Stimulated activated CD4-positive, alpha-beta T cell treated with anti-CD3 and anti-CD28 coated beads, Interleukin-2, amount 100 ng/mL, for 24 hours (primary cell): ENCODE measurements around the gene GALNT10.

Experiments
- DNase-seq, 2 donors: peaks; one replicate each; pipeline ENCODE4 v3.0.0-alpha.2; 2020

Gene GALNT10

DNA sequence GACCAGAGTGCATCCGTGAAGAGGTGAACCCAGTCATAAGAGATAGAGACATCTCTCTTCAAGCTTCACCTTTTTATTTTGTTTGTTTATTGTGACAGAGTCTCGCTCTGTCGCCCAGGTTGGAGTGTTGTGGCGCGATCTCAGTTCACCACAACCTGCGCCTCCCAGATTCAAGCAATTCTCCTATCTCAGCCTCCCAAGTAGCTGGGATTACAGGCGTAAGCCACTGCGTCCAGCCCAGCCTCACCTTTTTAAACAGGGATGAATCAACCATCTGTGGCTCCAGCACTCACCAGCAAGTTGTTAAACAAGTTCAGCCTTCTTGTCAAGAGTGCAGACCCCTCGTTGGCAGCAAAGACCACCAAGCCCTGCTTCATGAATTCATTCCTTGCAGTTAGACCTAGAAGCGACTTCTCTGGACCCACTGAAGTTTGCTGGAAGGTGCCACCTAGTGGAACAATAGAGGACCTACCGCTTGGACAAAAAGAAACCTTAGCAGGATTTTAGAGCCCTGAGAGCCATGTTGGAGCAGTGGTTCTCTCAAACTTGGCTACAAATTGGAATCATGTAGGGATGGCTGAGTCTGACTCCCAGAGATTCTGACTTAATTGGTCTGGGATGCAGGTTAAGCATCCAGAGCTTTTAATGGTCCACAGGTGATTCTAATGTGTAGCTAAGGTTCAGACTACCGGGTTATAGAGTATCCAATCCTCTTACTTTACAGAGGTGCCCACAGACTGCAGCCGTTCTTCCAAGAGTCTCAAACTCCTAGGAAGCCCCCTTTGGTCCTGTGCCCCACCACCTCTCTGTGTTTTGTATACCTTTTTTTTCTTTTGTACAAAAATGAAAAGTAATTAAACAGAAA, 10.5 kb upstream of the GALNT10 start:
- peak in 1 of 2 donors; percentile 38 for DNase-seq

DNA sequence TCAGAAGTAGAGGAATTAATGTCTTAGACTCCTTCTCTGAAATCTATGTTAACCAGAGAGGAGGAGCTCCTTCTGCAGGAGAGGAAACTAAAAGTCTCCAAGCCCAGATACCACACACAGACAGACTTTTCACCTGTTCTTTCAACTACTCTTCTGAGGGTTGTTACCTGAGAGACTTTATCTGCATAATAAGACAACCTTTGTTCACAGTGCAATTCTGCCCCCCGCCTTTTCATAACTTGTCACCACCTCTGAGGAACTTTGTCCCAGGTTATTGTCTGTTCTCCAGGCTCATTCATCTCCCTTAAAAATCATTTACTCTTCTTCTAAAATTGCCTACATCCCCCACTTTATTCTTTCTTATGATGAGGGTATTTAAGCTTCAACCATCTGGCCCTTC, 9.4 kb upstream of the GALNT10 start:
- DNase-seq = no peak

DNA sequence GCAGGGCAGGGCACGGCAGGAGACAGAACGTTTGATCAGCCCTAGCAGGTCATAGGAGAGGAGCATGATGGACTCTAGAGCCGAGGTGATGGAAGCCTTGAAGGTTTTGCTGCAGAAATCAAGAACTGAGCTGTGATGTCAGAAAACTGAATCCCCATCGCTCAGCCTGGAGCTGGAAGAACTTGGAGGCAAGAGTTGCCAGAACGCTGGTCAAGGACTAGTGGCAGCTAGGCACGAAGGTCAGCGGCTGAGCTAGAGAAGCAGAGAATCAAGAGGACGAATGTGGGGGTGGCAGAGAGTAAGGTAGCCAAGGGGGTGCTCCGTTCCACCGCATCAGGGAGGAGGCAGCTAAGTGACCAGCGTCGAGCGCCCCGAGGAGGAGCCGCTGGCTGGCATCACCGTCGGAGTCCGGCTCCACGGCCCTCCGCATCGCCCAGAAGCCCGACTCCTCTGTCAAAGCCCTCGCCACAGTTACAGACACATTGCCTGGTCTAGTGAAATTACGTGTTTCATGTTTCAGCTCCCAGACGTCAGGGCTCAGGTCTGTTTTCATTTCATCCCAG, 1.2 kb upstream of the GALNT10 start:
- DNase-seq = no peak

DNA sequence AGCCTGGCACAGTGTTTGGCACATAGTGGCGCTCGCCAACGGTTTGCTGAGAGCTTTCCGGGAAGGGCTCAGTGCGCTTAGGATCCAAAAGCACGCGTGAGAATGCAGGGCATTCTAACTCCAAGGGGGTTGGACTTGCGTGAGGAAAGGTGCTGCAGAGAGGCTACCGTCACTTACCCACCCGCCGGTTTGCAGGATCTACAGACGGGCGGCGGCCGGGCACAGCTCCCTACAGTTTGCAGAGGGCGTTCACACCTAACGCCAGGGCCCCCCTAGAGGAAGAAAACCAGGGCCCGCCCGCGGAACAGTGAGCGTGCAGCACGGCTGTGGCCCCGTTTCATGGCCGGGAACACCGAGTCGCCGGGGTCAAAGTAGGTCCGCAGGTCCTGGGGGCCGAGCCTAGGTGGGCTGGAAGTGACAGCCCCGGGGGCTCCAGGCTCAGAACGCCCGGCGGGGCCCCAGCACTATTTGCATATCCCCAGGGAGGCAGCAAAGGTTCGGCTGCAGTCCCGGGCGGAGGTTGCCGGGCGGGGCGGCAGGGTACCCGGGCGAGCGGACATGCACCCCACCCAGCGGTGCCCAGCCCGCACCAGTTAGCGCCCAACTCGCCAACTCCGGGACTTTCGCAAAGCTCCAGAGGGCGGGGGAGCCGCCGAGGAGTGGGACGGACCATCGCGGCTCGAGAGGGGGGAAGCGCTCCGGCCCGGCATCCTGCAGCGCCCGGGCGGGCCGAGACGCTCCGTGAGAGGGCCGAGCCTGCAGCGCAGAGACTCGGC, 526 bp upstream of the GALNT10 start:
- DNase-seq = peak; percentile 76 to 81

DNA sequence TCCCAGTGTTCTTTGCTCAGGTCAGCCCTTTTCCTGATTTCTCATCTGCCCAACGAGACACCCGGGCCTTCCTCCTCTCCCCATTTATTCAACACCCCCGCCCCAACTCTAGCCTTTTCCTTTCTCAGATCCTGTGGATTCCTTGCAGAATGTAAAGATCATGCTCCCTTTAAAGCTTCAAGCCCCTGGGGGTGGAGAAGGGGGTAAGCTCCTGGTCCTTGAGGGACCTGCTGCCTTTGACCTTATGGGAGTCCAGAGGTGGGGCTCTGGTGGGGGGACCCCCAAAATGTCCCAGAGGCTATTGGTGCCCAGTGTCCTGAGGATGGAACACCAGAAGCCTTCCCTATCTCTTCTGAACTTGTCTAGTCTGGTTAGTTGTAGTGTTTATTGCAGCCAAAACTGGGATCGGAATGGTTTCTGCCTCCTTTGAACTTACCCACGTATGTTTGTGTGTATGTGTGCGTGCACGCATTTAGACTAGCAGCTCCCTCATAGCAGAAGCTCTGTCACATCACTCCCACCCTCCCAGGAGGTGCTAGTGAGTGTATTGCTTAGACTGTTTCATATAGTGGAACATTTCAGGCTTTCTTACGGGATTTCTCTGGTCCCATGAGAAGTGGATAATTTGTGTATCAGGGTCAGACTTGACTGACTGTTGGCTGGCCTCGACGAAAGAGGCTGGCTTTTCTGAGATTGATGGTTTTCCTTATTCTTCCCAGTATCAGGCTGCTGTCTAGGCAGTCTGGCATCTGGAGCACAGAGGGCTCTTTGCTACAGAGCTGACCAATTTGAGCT, 1.1 kb downstream of the GALNT10 start:
- peak in 1 of 2 donors; percentile 39 for DNase-seq

DNA sequence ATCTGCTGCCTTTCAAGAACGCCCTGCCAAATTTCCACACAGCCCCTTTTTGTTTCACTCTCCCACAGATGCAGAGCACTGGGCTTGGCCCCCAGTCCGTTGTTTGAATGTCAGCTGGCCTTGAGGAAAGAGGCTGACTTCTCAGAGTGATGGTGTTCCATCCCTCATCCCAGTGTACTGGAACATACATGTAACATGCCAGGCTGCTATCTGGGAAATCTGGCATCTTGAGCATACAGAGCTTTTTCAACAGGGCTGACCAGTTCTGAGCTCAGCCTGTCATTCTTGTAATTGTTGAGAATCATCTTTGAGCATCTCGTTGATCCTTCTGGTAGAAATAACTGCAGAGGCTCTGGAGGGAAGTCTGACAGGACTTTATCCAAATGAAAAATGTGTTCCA, 2.8 kb downstream of the GALNT10 start:
- DNase-seq = no peak

DNA sequence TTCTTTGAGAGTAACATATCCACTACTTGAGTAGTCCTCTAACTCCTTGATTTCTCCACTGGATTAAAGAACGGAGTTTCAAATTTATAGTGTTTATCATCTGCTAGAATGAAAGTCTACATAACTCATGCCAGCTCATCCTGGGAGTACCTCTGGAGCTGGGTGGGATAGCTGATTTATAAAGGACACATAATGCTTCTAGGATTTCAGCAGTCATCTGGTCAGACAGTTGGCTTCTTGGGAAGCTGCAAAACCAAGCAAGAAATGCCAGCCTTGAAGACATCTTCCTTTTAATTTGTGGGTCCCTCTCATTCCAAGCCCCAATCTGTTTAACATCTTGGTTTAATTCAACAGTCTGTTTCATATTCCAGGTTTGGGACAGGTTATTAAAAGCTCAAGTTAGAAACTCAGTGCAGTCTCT, 3.2 kb downstream of the GALNT10 start:
- DNase-seq = no peak

DNA sequence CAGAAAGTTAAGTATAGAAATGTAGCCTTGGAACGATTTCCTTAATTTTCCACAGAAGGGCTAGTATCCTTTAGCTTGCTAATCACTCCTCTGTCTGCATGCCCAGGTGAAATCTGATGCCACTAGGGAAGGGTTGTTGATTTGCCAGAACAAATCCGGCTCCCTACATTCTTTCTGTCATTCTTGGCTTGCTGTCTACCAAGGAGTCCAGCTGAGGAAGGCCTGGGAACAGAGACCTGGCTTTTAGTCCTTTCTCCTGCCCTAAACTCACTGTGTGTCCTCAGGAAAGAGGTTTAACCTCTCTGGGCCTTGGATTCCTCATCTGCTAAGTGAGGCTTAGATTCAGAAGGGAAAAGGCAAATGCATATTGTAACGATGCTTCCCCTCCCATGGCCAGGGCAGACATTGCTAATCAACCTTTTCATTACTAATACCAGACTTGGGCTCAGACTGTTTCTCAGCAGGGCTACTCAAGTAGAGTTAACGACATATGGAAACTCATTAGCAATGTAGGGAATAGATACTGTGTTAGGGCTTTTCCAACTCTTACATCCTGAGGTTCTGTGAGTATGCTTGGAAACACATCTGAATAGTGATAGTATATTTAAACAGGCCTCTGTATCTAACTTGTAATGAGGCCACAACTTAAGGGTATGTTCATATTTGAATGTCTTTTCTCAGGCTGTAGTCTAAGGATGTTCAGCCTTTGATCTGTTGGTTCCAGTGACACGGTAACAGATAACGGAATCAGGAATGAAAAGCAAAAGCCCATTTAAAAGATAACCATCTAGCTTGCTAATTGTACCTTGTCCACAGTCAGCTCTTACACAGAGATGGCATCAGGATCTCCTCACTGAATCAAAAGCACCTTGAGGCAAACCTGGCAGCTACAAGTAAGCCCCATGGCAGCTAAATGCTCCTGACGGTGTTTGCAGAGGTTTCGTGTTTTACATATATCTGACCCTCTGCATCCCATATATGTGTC, 4.1 kb downstream of the GALNT10 start:
- no peak for DNase-seq

DNA sequence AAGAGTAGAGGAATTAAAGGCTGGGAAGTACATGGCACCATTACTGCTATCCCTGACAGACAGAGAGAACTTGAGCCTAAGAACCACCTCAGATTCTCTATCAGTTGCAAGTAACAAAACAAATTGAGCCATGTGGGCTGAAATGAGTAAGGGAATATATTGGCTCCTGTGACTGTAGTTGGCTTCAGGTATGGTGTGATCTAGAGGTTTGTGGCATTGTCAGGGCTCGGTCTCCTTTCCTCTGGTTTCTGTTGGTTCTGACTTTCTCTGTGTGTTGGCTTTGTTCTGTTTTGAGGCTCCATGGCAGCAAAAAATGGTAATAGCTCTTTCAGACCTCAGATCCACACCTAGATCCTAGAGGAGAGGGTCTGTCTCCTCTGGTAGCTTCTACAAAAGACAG, 5.7 kb downstream of the GALNT10 start:
- DNase-seq = no peak

DNA sequence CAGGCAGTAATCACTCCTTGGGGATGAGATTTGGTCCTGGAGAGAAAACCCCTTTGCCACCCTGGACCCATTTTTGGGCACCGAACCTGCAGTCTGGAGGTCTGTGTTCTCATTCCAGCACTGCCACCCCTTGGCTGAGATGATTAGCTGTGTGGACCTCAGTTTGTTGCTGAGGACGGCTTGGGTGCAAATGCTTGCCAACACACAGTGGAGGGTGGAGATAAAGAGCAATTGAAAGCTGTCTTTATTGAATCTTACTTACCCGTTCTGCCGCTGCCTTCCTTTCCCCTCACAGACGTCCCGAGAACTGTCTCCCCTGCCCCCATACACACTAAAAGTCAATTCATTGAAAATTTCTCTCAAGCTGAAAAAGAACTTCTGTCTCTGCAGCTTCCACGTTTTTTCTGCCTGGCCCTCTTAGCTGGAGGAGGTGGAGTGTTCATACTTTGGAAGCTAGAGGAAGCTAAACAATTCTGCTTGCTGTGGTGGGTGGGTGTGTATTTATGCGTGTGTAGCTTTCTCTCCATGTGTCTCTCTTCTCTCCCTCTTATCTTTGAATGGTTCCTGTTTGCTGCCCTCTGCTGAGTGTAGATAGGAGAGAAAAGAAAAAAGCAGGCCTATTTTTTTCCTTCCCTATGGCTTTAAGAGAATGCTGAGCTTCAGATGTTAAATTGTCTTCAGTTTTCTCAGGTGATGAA, 6.6 kb downstream of the GALNT10 start:
- DNase-seq = no peak

DNA sequence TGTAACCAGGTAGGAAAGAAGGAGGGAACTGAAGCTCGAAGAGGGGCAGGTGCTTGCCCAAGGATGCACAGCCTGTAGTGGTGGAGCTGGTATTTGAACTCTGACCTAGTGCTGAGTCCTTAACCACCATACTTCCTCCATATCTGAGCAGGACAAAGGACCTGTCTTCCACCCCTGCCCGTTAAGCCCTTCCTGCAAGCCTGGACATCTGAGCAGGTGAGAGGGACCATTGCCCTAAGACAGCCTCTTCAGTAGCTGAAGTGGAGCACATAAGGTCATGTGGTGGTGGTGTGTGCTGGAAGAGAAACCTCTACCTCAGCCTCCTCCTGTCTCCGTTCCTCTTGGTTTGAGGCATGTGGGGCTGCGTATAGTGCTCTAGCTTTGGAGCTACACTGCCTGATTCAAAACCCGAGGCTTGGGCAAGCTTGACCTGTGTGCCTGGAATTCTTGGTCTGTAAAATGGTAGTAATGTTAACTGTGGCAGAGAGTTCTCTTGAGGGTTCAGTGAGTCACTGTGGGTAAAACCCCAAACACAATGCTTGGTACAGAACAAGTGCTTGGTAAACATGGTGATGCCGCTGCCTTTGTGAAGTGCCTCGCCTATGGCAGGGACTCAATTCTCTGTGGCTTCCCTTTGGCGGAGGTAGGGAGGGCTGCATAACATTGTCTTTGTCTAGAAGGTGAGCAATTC, 7.4 kb downstream of the GALNT10 start:
- peak; percentile 59 to 64 for DNase-seq

DNA sequence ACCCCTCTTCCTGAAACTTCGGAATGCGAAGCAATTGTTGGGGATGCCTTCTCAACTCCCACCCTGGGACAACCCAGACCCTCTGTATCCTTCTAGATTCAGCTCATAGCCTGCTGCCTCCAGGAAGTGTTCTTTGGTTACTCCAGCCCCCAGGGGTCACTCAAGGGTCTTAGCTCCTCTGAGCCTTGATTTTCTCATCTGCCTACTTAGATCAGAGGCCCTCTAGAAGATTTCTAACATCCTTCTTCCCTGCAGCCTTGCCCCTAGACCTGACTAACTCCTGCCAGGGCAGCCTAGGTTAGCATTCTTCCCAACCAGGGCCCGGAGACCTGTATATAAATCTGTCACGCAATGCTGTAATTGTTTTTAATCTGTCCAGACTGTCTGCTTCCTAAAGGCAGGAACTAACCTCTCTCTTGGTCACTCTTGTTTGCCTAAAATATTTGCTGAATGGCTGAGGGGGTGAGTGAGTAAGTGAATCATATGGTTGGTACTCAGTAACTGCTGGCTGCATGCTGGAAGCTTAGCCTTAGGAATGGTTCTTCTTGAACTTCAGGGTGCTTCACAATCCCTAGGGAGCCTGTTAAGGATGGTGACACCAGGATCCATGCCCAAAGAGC, 8.2 kb downstream of the GALNT10 start:
- no peak for DNase-seq

DNA sequence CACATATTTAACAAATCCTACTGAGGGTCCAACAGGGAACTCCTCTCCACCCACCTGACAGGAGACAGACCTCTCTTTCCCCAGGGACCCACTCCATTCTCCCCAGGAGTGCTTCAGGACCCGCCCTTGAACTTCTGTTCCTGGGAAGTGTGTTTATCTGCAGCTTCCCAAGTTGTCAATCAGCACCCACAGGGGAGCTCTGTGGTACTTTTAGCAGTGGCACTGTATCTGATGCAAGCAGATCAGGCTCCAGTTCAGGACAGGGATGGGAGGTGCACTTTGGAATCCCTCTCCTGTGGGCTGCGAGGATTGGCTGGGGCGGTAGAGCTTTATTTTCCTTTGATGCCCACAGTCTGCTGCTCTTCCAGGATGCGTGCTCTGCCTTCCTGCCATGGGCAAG, 8.7 kb downstream of the GALNT10 start:
- no peak for DNase-seq

DNA sequence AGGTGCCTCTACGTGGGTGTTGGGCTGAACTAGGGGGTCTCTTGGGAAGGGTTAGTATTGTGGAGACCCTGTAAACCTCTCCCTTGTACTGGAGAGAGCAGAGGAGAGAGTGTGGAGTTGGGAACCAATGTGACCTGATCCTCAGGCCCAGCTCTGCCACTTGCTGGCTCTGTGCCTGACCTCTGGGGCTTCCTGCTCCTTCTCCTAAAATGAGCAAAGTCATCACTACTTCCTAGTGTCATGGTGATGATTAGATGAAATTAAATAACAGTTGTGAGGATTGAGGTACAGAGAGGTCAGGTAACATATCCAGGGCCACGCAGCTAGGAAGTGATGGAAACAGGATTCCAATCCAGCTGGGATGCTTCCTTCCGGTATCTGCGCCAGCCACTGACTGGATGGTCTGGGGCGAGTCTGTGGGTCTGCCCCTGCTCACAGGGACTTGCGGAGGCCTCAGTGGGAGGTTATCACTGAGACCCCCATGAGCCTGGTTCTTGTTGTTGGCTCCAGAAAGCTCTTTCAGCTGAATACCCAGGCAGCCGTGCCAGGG, 9.2 kb downstream of the GALNT10 start:
- no peak for DNase-seq

DNA sequence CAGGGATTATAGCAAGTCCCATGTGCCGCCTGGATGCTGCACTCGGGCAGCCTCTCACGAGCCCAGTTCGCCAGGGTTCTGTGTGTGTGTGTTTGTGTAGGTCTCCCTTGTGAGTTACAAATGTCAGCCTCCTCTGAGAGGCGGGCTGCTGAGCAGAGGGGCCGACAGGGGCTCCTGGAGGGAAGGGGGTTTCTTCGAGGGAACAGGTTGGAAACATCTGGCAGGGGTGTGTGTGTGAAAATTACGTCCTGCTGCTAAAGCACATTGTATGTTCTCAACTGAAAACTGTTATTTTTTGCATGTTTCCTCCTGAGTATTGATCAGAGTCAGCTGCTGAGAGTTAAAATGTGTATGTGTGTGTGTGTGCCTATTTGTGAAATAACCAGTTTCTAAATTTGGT, 9.7 kb downstream of the GALNT10 start:
- DNase-seq = no peak

DNA sequence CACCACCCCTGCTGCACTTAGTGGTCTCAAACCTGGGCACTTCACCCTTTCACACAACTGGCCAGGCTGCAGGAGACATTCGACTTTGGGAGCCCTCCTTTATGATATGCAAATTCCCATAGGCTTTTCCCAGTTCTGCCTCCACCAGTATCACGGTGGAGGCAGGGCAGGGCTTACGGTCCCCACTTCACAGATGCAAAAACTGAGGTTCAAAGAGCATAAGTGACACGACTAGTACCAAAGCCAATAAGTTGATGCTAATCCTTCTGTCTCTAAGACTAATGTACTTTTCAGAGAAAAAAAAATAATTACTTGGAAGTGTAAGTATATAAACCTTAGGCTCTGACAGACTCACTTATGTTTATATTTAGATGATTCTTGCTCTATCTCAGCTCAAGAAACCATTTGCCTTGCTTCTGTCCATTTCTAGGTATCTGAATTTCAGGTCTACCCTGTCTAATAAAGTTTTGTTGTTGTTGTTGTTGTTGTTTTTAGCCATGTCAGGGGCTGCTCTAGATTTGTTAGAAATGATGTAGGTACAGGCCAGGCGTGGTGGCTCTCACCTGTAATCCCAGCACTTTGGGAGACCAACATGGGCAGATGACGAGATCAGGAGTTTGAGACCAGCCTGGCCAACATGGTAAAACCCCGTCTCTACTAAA, 10.7 kb downstream of the GALNT10 start:
- no peak for DNase-seq

DNA sequence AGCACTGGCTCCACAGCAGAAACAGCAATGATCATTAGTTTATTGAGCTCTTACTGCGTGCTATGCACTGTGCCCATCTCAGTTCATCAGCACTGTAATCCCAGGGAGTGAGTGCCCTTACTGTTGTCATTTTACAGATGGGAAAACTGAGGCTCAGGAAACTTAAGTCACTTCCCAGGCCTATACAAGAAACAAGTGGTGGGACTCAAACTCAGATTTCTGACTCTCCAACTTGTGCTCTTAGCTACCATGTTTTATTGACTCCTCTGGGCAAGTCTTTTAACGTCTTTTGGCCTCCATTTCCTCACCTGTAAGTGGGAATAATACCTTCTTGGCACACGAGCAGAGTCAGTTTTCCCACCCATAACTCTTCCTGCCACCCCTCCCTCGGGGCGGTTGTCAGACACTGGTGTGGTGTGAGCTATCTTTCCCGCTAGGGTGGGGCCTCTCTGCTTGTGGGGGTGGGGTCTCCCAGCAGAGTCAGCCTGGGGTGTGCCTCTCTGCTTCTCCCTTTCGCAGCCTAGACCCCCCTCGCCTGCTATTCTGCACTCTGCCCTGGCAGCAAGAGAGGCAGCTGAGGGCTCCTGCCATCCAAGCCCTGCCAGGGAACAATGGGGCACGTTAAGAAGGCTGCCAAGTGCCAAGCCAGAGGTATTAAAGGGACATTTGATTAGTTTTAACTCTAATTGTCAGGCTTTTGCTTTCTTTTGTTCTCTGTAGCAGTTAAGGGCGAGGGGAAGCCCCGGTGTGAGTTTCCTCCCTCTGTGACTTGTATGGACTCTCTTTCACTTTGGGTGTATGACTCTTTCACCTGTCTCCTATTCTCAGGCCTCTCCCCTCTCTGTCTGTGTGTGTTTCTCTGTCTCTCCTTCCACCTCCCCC, 12.1 kb downstream of the GALNT10 start:
- peak; percentile 59 to 62 for DNase-seq
